Activated CD8-positive, alpha-beta memory T cell treated with anti-CD3 and anti-CD28 coated beads for 48 hours (primary cell): ENCODE results near the gene CHST12.
"Not testable (repeated sequence)": the region's sequence is repeated elsewhere in the genome, so short reads cannot be mapped to it uniquely, and the experiment has no call there.

ENCODE experiments used
- DNase-seq, 3 experiments: peaks; one replicate each; pipeline ENCODE4 v3.0.0-alpha.2; 2020; ENCODE audit warnings: low read depth in 2 of 3, low spot score in 2 of 3

The CHST12 gene

GRCh38 chr7:2435146-2435545 is 31.7 kb downstream of the CHST12 start:
- no peak for DNase-seq

- DNase-seq = no peak
Measured at GRCh38 chr7:2436341-2437104, 33.1 kb downstream of the CHST12 start.

- no peak for DNase-seq
Measured at GRCh38 chr7:2437136-2437535, 33.7 kb downstream of the CHST12 start.

- no peak for DNase-seq
Measured at GRCh38 chr7:2437537-2438148, 34.2 kb downstream of the CHST12 start.

GRCh38 chr7:2438186-2438585 is 34.8 kb downstream of the CHST12 start:
- no peak for DNase-seq

- DNase-seq = no peak
Measured at GRCh38 chr7:2438775-2439174, 35.4 kb downstream of the CHST12 start.

GRCh38 chr7:2440608-2441245 is 37.3 kb downstream of the CHST12 start:
- DNase-seq = no peak

GRCh38 chr7:2441430-2442058 is 38.1 kb downstream of the CHST12 start:
- DNase-seq = no peak

- DNase-seq = no peak
Measured at GRCh38 chr7:2443491-2443890, 40.1 kb downstream of the CHST12 start.

GRCh38 chr7:2444476-2444875 is 41.1 kb downstream of the CHST12 start:
- no peak for DNase-seq

GRCh38 chr7:2445047-2445446 is 41.6 kb downstream of the CHST12 start:
- DNase-seq = no peak

- no peak for DNase-seq
Measured at GRCh38 chr7:2445898-2446555, 42.6 kb downstream of the CHST12 start.

- DNase-seq = no peak
Measured at GRCh38 chr7:2446676-2447075, 43.3 kb downstream of the CHST12 start.

- DNase-seq = no peak
Measured at GRCh38 chr7:2450198-2451107, 47.0 kb downstream of the CHST12 start.

GRCh38 chr7:2451171-2452073 is 48.0 kb downstream of the CHST12 start:
- DNase-seq = peak; percentile 48 to 87 (median 85)

GRCh38 chr7:2452074-2452507 is 48.7 kb downstream of the CHST12 start:
- DNase-seq = no peak

GRCh38 chr7:2452643-2453270 is 49.3 kb downstream of the CHST12 start:
- DNase-seq = no peak

- not testable (repeated sequence) for DNase-seq
Measured at GRCh38 chr7:2453849-2454248, 50.4 kb downstream of the CHST12 start.

- DNase-seq = no peak
Measured at GRCh38 chr7:2459674-2460073, 56.3 kb downstream of the CHST12 start.
